Stimulated activated CD4-positive, alpha-beta T cell treated with anti-CD3 and anti-CD28 coated beads, Interleukin-12 subunit alpha, Interleukin-12 subunit beta, amount 100 ng/mL, for 48 hours (primary cell): ENCODE measurements around the gene TBC1D2B.
A peak's percentile ranks its signal among the peaks of the same experiment; 100 is the strongest.
"Not testable (repeated sequence)": the region's sequence is repeated elsewhere in the genome, so short reads cannot be mapped to it uniquely, and the experiment has no call there.

Experiments
- DNase-seq, 3 donors: peaks; one replicate each; pipeline ENCODE4 v3.0.0-alpha.2; 2020; ENCODE audit warnings: low read depth in 2 of 3, low spot score in 1 of 3

The TBC1D2B gene

DNA sequence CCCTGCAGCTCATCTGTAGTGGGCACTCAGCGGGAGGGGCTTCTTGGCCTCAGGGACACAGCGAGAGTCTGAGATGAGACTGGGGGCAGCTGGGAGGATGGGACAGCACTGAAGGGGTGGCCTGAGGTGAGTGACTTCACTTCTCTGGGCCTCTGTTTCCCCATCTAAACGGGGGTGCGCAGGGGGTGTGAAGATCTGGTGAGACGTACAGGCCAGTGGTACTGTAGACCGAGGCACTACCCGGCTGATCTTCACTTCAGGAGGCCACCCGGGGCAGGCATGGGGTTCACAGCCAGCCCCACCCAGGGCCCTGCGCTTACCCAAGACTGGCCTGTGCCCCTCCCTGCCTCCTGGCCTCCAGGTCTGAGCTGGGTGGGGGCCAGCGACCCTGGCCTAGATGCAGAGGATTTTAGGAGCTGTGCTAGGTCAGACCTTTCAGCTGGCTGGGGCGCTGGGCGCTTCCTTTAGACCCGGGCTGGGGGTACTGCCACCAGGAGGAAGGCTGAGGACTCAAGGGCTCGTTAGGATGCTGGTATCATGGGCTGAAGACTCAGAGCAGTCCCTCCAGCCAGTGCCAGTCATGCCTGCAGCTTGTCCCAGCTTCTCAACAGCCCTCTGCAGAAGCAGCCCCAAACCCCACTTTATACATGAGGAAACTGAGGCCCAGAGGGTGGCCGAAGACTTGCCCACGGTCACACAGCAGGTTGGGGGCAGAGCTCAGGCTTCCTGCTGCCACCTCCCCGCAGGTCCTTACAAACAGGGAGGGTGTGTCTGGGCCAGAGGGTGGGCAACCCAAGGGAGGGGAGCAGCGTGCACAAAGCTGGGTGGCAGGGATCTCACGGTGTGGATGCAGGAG, 99.4 kb downstream of the TBC1D2B start:
- not testable (repeated sequence) for DNase-seq

DNA sequence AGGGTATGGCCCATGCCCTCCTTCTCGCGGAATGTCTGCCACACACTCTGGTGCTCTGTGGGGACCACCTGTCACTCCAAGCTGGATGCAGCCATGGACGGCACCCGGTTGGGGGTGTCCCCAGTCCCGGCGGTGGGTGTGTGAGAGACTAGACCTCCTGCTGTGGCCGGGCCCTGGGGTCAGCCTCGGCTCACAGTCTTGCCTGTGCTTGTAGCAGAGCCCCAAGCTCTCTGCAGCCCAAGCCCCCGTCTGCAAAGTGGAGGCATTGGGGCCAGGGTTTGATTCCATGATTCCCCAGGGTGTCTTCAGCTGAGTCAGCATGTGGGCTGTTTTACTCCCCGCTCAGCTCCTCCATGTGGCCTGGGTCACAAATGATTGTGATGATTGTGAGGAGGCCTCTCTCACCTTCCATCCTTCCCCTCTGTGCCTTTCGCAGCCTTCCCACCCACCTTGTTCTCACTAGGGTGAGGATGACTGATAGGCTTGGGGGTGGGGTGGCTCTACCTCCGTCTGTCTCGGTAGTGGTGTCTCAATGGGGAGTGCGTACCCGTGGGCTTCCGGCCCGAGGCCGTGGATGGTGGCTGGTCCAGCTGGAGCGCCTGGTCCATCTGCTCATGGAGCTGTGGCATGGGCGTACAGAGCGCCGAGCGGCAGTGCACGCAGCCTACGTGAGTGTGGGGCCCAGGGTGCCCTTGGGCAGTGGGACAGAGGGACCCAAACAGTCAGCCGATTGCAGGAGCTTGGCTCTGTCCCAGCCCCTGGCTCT, 100.6 kb downstream of the TBC1D2B start:
- not testable (repeated sequence) for DNase-seq

DNA sequence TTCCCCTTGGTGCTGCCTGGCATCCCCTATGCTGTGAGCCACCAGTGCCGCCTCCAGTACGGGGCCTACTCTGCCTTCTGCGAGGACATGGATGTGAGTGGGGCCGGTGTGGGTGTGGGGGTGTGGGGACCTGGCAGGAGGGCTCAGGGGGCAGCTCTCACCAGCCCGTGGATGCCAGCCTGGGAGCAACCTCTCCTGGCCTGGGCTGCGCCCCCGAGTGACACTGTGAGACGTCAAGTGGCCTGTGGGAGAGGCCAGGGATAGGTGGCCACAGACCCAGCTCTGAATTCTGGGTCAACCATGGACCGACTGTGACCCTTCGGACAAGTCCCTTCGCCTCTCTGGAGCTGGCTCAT, 101.4 kb downstream of the TBC1D2B start:
- DNase-seq: not testable (repeated sequence)

DNA sequence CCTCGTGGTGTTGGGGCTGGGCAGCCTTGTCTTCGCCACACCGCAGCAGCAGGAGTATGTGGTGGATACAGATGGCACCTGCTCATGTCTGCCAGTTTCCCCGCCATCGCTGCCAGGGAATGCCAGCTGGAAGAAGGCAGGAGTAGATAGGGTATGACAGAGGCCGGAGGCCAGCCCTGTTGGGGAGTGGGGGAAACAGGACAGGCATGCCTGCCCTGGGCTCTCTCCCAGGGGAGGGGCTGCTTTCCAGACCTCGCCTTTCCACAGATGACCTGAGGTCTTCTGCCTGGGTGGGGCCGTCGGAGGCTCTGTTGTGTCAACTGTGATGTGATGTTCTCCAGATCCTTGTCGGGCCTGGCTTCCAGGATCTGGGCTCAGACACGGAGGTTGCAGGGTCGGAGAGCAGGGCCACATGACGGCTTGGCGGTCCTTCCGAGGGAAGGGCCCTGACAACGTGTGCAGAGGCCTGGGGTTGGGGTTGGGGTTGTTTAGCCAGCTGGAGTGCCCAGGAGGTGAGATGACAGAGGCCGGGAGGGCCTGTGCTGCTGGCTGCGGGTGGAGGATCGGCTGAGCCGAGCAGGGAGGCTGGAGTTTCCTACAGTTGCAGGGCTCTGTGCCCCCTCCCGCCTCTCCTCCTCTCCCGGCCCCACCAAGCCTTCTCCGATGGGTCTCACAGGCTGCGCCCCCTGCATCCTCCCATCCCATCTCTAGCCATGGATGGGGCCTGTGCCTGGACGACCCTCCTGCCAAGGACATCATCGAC, 102.0 kb downstream of the TBC1D2B start:
- no peak for DNase-seq

DNA sequence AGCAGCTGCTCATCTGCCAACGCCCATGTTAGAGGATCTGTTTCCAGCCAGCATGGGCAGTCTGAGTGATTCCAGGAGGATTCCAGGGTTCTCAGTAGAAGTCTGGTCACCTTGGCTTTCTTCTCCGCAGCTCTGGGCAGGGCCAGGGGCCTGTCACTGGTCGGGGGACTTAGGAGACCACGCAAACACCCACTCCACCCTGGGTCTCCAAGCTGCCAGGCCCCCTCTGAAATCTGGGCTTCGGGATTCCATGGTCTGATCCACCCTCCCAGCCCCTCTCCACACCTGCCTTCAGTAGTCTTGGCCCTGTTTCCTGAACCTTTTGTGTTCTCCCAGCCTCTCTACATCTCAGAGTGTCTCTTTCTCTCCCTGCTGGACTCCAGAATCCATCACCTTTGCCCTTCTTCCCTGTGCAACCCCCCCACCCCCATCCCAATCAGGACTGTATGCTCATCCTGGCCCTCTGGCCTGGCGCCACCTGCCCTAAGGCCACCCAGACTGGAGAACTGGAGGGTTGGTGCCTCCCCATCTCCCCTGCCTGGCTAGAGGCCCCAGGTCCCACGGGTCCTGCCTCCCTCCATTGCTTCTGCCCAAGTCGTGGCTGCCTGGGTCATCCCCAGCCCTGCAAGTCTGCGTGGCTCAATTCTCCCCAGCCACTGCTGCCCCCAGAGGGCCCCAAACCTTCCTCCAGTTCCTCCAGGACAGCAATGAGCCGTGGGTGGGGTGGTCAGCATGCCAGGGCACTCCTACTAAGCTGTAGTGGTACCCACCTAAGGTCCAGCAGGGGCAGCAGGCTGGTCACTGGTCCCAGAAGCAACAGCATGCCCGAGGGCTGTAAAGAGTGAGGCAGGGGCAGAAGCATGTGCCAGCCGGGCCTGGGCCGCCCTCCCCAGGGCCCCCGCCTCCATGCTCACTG, 102.8 kb downstream of the TBC1D2B start:
- DNase-seq: no peak

DNA sequence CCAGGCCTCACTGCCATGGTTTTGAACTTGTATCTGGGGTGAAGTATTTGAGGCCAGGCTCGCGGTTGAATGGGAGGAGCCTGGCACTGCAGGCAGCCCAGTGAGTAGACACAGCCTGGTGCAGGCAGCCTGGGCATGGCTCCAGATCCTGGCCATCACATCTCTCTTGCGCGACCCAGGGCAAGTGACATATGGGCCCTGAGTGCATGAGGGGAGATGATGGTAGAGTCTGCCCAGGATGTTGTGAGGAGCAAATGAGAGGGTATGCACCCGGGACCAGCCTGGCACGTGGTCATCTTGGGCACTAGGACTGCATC, 103.5 kb downstream of the TBC1D2B start:
- DNase-seq: no peak

DNA sequence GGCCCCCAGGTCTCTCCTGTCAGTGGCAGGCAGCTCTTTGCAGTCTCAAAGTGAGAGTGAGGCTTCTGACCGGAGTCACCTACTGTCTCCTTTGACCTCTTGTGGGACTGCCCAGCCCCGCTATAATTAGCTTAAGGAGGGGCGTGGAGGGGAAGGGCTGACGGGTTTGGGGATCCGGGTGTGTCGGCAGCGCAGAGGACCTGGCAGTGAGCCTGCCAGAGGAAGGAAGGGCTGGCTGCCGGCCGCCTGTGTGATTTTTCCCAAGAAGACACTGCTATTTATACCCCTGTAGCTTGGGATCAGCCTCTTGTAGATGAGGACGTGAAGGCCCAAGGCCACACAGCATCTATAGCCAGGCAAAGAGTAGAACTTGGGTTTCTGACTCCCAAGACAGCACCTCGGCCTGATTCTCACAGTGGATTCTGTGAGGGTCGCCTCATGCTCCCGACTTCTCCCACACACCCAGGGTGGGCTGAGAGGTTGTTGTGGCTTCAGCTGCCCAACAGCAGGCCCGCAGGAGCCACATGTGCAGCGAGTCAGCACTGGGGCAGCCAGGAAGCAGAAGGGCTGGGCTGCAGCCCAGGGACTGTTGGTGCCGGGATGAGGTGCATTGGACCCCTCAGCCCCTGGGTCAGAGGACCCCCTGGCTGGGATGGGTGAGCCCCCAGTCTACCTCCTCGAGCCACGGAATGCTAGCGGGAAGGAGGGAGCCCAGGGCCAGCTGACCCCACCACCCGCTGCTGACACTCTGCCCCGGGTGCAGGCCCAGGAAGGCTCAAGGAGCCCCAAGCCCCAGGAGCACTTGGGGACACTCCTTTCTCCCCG, 104.0 kb downstream of the TBC1D2B start:
- not testable (repeated sequence) for DNase-seq

DNA sequence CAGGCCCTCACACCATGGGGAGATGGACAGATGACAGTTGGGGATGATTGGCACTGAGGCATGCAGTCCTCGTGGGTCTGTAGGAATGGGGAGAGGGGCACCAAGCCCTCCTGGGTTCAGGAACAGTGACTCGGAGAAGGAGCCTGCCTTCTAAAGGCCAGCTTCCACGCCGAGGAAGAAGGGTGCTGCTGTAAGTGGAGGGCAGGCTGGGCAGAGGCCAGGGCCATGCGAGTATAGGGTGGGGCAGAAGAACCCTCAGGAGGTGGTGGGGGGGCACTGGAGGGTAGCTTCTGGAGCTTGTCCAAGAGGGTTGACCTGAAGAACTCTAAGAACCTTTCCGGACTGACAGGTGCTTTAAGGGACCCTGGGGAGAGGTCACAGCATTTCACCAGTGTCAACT, 104.8 kb downstream of the TBC1D2B start:
- DNase-seq: not testable (repeated sequence)

DNA sequence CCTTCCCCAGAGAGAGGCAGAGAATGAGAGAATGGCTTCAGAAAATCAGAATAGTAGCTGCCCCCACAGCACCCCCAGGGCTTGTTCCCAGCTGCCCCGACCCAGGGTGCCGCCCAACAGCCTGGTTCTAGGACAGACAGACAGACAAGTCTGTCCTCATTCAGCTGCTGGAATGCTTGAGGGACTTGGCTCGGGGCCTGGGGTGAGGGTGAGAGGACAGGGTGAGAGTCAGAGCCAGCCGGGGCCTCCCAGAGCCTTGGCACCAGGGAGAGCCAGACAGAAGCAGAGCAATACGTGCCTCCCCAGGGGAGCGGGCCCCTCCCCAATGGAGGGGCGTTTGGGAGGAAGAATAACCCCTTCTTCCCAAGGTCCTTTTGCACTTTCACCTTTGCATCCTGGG, 105.6 kb downstream of the TBC1D2B start:
- DNase-seq: not testable (repeated sequence)

DNA sequence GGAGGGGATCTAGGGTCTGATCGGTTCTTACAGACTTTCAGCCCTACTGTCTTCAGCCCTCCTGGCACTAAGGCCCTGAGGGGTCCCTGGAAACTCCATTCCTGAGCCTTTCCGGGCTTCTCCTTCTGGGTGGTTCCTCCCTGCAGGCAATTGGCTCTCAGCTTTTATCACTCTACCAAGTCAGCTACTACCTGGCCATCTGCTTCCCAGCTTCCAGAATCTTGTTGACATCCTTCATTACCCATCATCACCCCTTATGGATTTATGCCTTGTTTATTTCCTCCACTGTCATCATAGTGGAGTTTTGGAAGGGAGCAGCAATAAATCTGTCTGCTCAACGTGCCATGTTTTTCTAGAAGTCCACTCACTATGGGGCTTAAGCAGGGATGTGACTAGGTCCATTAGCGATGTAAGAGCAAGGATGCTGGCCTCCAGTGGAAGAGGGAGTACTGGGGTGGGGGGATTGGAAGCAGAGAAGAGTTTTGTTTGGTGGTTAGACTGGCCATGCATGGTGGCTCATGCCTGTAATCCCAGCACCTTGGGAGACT, 106.6 kb downstream of the TBC1D2B start:
- DNase-seq: not testable (repeated sequence)

DNA sequence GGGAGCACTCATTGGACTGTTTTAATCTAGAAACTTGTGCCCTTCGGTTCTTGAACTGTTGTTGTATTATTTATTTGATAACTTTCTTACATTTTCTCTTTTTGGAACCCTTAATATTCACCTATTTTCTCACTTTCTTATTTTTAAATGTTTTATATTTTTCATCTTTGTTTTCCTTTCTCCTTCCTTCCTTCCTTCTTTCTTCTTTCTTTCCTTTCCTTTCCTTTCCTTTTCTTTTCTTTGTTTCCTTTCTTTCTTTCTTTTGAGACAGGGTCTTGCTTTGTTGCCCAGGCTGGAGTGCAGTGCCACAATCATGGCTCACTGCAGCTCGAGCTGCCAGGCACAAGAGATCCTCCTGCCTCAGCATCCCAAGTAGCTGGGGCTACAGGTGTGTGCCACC, 108.5 kb downstream of the TBC1D2B start:
- no peak for DNase-seq

DNA sequence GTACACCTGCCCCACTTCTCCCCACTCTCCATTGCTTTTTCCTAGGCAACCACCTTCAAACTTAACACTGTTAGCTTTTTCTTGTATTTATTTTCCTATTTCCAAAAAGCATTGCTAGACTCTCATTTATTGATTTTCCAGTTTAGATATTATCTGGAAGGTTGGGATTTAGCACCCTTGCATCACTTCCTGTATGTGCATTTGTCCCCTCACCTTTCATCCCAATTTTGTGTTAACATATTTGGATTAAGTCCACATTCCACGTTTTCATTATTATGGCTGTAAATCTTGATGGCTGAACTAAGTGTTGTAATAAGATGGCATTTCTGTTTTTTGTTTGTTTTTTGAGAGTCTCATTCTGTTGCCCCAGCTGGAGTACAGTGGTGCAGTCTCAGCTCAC, 109.7 kb downstream of the TBC1D2B start:
- no peak for DNase-seq

DNA sequence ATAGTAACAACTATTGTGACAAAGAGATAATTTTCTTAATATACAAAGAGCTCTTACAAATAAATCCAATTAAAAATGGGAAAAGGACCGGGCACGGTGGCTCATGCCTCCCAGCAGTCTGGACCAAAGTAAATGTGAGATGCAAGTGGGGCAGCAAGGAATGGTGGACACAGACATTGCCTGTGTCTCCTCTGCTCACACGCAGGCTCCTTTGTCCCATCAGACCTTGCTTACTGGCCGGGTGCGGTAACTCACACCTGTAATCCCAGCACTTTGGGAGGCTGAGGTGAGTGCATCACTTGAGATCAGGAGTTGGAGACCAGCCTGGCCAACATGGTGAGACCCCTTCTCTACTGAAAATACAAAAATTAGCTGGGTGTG, 110.3 kb downstream of the TBC1D2B start:
- not testable (repeated sequence) for DNase-seq

DNA sequence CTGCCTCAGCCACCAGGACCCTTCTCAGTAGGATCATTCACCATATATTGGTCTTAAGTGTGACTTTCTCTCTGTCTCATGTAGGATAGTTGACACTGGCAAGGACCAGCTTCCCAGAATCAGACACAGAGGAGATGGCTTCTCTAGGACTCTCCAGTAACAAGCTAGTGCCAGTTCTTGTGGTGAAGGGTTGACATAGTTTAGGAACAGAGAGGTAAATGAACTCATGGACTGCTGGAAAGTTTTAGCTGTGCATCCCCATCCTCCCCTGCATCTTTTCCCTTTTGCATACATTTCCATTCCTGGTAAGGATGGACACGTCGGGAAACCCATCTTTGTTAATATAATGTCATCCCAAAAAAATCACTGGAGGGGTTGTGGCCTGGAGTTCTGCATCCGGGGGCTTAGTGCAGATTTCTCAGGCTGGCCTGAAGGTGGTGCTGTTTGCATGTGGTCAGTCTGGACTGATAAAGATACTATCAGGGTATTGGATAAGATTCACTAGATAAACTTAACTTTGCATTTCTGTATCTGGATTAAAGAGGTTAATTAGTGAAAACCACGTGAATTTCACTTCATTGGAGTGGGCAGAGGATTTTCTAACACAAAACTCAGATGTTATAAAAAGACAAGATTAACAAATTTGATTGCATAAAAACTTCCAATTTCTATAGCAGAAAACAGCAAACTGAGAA, 110.8 kb downstream of the TBC1D2B start:
- peak in 2 of 3 donors; percentile 28 to 35 for DNase-seq

DNA sequence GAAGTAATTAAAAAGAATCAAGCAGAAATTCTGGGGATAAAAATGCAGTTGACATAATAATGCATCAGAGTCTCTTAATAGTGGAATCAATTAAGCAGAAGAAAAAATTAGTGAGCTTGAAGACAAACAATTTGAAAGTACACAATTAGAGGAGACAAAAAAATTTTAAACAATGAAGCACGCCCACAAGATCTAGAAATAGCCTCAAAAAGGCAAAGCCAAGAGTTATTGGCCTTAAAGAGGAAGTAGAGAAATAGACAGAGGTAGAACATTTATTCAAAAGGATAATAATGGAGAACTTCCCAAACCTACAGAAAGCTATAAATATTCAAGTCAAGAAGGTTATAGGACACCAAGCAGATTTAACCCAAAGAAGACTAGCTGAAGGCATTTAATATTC, 113.3 kb downstream of the TBC1D2B start:
- no peak for DNase-seq

DNA sequence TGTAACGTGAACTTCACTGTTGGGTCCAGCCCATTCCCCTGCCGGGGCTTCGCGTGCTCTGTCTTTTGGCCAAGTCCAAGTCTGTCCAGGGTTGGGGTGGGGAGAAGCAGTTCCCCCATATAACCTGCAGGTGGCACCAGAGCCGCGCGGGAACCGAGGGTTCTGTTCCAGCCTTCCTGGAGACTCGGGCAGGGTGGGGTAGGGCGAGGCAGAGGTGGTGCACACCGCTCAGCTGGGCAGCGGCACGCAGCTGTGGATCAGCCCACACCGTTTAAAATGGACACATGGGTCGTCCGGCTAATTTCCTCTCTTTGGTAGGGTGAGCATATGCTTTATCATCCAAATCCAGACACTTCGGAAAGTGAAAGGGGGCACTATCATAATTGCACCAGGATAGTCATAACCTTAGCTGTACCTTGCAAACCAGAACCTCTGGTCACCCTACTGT, 118.1 kb downstream of the TBC1D2B start:
- peak; percentile 61 to 80 (median 71) for DNase-seq

DNA sequence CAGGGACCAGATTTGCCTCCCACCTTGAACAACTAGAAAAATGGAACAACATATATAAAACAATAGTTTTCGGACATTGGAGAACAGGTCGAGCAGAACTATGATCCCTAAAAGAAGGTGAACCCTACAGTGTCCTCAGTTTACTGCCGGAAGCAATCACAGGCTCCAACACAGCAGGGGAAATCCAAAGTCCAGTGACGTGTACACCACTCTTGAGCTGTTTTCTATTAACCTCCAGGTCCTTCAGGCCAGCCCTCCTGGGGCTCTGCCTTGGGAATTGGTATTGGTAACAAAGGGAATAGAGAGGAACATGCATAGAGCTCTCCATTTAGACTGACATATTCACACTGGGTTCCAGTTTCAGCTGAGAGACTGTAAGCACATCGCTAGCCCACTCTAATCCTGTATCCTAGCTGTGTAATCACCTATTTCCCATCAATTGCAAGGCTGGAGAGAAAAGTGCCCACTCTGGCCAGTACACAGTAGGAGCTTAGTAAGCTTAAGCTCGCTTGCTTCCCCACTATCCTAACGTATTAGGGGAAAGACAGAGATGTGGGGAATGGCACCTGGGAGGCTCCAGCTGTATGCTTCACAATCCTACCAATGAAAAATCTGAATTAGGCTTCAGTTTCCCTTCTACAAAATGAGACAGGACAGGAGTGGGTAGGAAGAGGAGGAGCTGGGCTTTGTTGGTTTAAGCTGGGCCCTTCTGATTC, 118.6 kb downstream of the TBC1D2B start:
- DNase-seq: not testable (repeated sequence)

DNA sequence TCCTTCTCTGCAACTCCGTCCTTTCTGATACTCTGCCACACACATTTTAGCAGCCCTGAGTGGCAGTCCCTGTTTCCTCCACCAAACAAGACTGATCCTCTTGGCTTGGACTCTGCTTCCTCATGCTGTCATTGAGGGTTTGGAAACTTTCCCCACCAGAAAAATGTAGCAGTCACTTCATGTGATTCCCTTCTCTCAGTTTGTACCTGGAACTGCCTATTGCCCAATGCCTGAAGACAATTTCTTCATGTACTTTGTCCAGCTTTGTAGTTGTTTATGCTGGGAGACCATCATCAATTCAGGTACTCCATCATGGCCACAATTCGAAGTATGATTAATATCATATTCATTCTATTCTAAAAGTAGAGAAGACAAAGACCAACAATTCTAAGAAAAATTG, 119.5 kb downstream of the TBC1D2B start:
- DNase-seq: not testable (repeated sequence)
